PC-3 (cell line): Measurements from ENCODE around the gene FAM117B.

Experiments
- EZH2 ChIP-seq: fragments of 300-600 bp; sonication (generic); IDR thresholded peaks from one replicate; pipeline ENCODE4 v1.6.1; 2017; ENCODE audit warnings: antibody characterized with exemption, mild to moderate bottlenecking, low read length; ENCODE audit not compliant: unreplicated experiment
- EZH2phosphoT487 ChIP-seq: fragments of 300-600 bp; sonication (generic); IDR thresholded peaks from 2 replicates; pipeline ENCODE4 v1.6.1; 2018; ENCODE audit warnings: mild to moderate bottlenecking, antibody characterized with exemption, low read length, borderline replicate concordance
- TF ChIP-seq, protein P1 (sequence below): fragments of 300-600 bp; sonication (generic); conservative IDR thresholded peaks from 2 replicates; pipeline ENCODE4 v1.5.1; 2017; ENCODE audit warnings: antibody characterized with exemption, low read depth, mild to moderate bottlenecking, low read length

GRCh38 chr2:202790676-202791075 is 155.9 kb downstream of the FAM117B start:
- TF ChIP-seq, protein P1, sequence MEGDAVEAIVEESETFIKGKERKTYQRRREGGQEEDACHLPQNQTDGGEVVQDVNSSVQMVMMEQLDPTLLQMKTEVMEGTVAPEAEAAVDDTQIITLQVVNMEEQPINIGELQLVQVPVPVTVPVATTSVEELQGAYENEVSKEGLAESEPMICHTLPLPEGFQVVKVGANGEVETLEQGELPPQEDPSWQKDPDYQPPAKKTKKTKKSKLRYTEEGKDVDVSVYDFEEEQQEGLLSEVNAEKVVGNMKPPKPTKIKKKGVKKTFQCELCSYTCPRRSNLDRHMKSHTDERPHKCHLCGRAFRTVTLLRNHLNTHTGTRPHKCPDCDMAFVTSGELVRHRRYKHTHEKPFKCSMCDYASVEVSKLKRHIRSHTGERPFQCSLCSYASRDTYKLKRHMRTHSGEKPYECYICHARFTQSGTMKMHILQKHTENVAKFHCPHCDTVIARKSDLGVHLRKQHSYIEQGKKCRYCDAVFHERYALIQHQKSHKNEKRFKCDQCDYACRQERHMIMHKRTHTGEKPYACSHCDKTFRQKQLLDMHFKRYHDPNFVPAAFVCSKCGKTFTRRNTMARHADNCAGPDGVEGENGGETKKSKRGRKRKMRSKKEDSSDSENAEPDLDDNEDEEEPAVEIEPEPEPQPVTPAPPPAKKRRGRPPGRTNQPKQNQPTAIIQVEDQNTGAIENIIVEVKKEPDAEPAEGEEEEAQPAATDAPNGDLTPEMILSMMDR, result no peak
- no peak for TF ChIP-seq EZH2
- no peak for TF ChIP-seq EZH2phosphoT487
